ENCODE data around the gene SMC1B. TPM values are rescaled to one million over a fixed set of nuclear protein-coding genes. Genes with fewer than 3 reads are reported as not detected.

SMC1B gene
- total RNA-seq, 4 donors from 2014 or later, result not detected

DNA sequence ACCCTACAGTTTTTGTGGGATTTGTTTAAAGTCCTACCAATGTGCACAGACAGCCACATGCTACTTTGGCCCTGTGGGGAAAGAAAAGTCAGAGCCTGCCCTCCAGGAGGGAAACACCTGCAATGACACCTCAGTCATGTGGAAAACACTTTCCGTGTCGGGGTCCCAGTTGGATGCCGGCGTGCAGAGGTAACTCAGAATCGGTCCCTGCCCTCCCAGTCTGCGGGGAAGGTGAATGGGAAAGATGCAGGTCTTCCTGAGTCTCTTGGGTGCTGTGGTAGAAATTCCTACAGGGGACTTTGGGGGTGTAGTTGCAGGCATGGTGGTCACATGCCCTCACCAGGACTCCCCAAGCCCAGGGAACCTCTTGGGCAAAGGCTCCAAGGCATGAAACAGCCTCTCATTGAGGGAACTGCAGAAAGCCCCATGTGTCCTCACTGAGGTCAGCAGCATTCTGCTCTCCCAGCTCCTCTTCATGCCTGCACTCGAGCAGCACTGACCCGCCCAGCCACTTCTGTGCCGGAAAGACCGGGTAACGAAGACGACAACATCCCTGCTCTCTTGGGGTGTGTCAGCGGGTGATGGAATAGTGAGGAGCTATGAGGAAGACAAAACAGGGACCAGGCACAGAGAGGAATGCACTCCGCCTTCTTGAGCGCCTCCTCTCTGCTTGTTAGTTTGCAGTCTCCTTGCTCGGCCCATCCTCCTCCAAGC lies 4.8 kb upstream of the SMC1B start:
- no peak for ATAC-seq
- 85 to 94% methylated on average over 7 to 13 of the region's 16 CpGs for WGBS, 2 donors (ENCODE audit: low coverage in 1 of 2)
- H3K9me3 ChIP-seq, result no peaks in the 10 kb centered on the region

DNA sequence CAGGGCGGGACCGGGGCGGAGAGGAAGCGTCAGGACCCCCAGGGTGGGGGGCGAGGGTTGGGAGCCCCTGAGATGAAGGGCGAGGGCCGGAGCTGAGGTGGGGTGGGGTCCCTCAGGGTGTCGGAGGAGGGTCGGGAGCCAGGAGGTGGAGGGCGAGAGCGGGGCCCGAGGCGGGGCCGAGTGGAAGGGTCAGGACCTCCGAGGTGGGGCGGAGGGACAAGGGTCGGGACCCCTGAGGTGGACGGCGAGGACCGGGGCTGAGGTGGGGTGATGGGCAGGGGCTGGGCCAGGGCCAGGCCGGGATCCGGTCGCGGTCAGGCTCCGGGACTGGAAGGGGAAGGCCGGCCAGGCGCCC lies 409 bp downstream of the SMC1B start:
- Histone ChIP-seq H3K27me3 (peaks cover 11% of the 10 kb centered on the region), H3K27ac (no peak overlapping the region), H3K4me1 (peaks cover 0 to 14% (median 4%) of the 10 kb centered on the region in 3 donors), H3K36me3 (no peaks in the 10 kb centered on the region), H3K9me3 (peaks cover 0 to 4% (median 0%) of the 10 kb centered on the region in 3 donors), H3K4me3 (peak overlapping the region in 1 of 2 donors; percentile 52)
- TF ChIP-seq, protein P1, sequence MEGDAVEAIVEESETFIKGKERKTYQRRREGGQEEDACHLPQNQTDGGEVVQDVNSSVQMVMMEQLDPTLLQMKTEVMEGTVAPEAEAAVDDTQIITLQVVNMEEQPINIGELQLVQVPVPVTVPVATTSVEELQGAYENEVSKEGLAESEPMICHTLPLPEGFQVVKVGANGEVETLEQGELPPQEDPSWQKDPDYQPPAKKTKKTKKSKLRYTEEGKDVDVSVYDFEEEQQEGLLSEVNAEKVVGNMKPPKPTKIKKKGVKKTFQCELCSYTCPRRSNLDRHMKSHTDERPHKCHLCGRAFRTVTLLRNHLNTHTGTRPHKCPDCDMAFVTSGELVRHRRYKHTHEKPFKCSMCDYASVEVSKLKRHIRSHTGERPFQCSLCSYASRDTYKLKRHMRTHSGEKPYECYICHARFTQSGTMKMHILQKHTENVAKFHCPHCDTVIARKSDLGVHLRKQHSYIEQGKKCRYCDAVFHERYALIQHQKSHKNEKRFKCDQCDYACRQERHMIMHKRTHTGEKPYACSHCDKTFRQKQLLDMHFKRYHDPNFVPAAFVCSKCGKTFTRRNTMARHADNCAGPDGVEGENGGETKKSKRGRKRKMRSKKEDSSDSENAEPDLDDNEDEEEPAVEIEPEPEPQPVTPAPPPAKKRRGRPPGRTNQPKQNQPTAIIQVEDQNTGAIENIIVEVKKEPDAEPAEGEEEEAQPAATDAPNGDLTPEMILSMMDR (IDR thresholded peaks at IDR 0.05), result no peak
- WGBS, 2 donors (ENCODE audit: low coverage in 1 of 2), result 80 to 85% methylated on average over 1 to 5 of the region's 27 CpGs
- no peak for ATAC-seq

More for the DNA sequence above, 4.8 kb upstream of the SMC1B start:
- Histone ChIP-seq H3K4me3 (no peak overlapping the region), H3K27me3 (peaks cover 9% of the 10 kb centered on the region), H3K4me1 (peaks cover 0 to 9% (median 1%) of the 10 kb centered on the region in 3 donors), H3K36me3 (no peaks in the 10 kb centered on the region), H3K27ac (no peak overlapping the region)
- TF ChIP-seq, protein P1 (IDR thresholded peaks at IDR 0.05), result no peak
- TF ChIP-seq EP300 (IDR thresholded peaks at IDR 0.05) (no peak), POLR2AphosphoS5 (IDR thresholded peaks at IDR 0.05) (no peak), POLR2A (IDR thresholded peaks at IDR 0.05) (no peak)

DNA sequence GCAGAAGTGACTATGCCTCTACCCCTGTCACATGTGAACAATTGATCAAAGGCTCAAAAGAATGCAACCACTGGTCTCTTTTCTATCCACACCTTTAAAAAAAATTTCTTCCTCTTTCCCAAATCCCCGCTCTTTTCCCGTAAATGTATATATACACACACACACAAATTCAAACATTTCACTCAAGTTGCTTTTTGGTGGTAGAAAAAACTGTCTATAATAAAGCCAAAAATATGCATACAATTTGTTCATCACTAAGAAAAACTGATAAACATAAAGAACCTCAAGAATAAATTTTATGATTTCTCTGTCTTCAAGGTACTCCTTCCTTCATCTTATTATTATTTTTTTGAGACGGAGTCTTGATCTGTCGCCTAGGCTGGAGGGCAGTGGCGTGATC lies 5.6 kb downstream of the SMC1B start:
- no peak overlapping the region for H3K27ac ChIP-seq

GRCh38 chr22:45402466-45402985 lies 10.9 kb downstream of the SMC1B start:
- peaks cover 0 to 2% (median 0%) of the 10 kb centered on the region in 3 donors for H3K9me3 ChIP-seq
- no peaks in the 10 kb centered on the region for H3K4me1 ChIP-seq
- H3K36me3 ChIP-seq, result no peaks in the 10 kb centered on the region
- peaks cover 9% of the 10 kb centered on the region for H3K27me3 ChIP-seq
- WGBS, 2 donors (ENCODE audit: low coverage in 1 of 2), result 48 to 69% methylated on average over 2 to 3 of the region's 3 CpGs
- ATAC-seq, result no peak
- no peak overlapping the region for H3K27ac ChIP-seq
- no peak overlapping the region for H3K4me3 ChIP-seq
- TF ChIP-seq POLR2AphosphoS5 (IDR thresholded peaks at IDR 0.05), result no peak
- no peak for TF ChIP-seq EP300 (IDR thresholded peaks at IDR 0.05)
- TF ChIP-seq, protein P1 (IDR thresholded peaks at IDR 0.05), result no peak
- no peak for TF ChIP-seq POLR2A (IDR thresholded peaks at IDR 0.05)

More for the DNA sequence above, 5.6 kb downstream of the SMC1B start:
- no peak for TF ChIP-seq EP300 (IDR thresholded peaks at IDR 0.05)
- TF ChIP-seq POLR2A (IDR thresholded peaks at IDR 0.05), result no peak
- TF ChIP-seq POLR2AphosphoS5 (IDR thresholded peaks at IDR 0.05), result no peak
- TF ChIP-seq, protein P1 (IDR thresholded peaks at IDR 0.05), result no peak
- no peaks in the 10 kb centered on the region for H3K36me3 ChIP-seq
- peaks cover 0 to under 1% (median 0%) of the 10 kb centered on the region in 3 donors for H3K4me1 ChIP-seq
- H3K4me3 ChIP-seq, result no peak overlapping the region
- peaks cover 4% of the 10 kb centered on the region for H3K27me3 ChIP-seq
- 92 to 95% methylated on average over 5 of the region's 5 CpGs for WGBS, 2 donors (ENCODE audit: low coverage in 1 of 2)
- no peak for ATAC-seq
- H3K9me3 ChIP-seq, result peaks cover 0 to 11% (median 0%) of the 10 kb centered on the region in 3 donors

Data from gastroesophageal sphincter (tissue), 4 donors.